Fibroblast of lung (primary cell): ENCODE data around the gene ZBP1. TPM values are rescaled to one million over a fixed set of nuclear protein-coding genes. Genes with fewer than 3 reads are reported as not detected.

Source experiments
- DNase-seq, 2 donors: peaks; one replicate each; pipeline versions ENCODE4 v3.0.0 to v3.0.0-alpha.2; 2010; ENCODE audit warnings: low read depth in 2 of 2
- H2AFZ ChIP-seq: 2 replicates; pipeline ENCODE4 v1.5.1; 2012; ENCODE audit warnings: low read length, control low read depth, inconsistent platforms
- H3K27ac ChIP-seq: 2 replicates; pipeline ENCODE4 v1.5.1; 2011; ENCODE audit warnings: low read length, control low read depth; ENCODE audit not compliant: insufficient read depth
- H3K27me3 ChIP-seq: 2 replicates; pipeline ENCODE4 v1.5.1; 2011; ENCODE audit warnings: mild to moderate bottlenecking, low read length; ENCODE audit not compliant: control insufficient read depth, insufficient read depth
- H3K36me3 ChIP-seq: 2 replicates; pipeline ENCODE4 v1.5.1; 2011; ENCODE audit warnings: low read length; ENCODE audit not compliant: control insufficient read depth, insufficient read depth
- H3K4me1 ChIP-seq: 2 replicates; pipeline ENCODE4 v1.5.1; 2011; ENCODE audit warnings: low read length; ENCODE audit not compliant: control insufficient read depth, insufficient read depth; ENCODE audit errors: extremely low read depth
- H3K4me2 ChIP-seq: 2 replicates; pipeline ENCODE4 v1.5.1; 2011; ENCODE audit warnings: low read length, control low read depth; ENCODE audit not compliant: insufficient read depth; ENCODE audit errors: extremely low read depth
- H3K4me3 ChIP-seq, 4 experiments: fragments of 200-600 bp in 1 of 4; sonication (generic) in 1 of 4; replicated peaks in 1 of 4; 2 replicates each; pipeline ENCODE4 v1.5.1; 2011 to 2016; ENCODE audit warnings: low read length in 4 of 4, low read depth in 3 of 4, mild to moderate bottlenecking in 3 of 4, control low read depth in 2 of 4, inconsistent platforms in 1 of 4, mixed read lengths in 1 of 4; ENCODE audit not compliant: insufficient read depth in 1 of 4; ENCODE audit errors: control extremely low read depth in 1 of 4
- H3K79me2 ChIP-seq: 2 replicates; pipeline ENCODE4 v1.5.1; 2012; ENCODE audit warnings: mild to moderate bottlenecking, low read length, inconsistent platforms; ENCODE audit not compliant: control insufficient read depth, insufficient read depth
- H3K9ac ChIP-seq: 2 replicates; pipeline ENCODE4 v1.5.1; 2011; ENCODE audit warnings: mild to moderate bottlenecking, low read length, control low read depth; ENCODE audit not compliant: insufficient read depth
- H3K9me3 ChIP-seq: 2 replicates; pipeline ENCODE4 v1.5.1; 2012; ENCODE audit warnings: low read depth, low read length; ENCODE audit not compliant: control insufficient read depth, insufficient read depth
- H4K20me1 ChIP-seq: 2 replicates; pipeline ENCODE4 v1.5.1; 2011; ENCODE audit warnings: low read length; ENCODE audit not compliant: control insufficient read depth, insufficient read depth; ENCODE audit errors: extremely low read depth
- EZH2 ChIP-seq: IDR thresholded peaks from 2 replicates; pipeline ENCODE4 v1.5.1; 2012; ENCODE audit warnings: low read length, control low read depth, mild to moderate bottlenecking; ENCODE audit errors: missing control alignments
- polyA plus RNA-seq, 2 donors: library from polyadenylated mRNA; depleted of rRNA in 1 of 2; stranded (reverse) in 1 of 2; unstranded in 1 of 2; fragments of >200 nt; gene quantifications; 2 replicates each; pipeline ENCODE4 v1.2.1, GENCODE V29; 2011 to 2012; ENCODE audit warnings: missing spikeins in 1 of 2
- total RNA-seq: library from RNA; depleted of rRNA; stranded (reverse); fragments of >200 nt; gene quantifications from 2 replicates; pipeline ENCODE4 v1.2.1, GENCODE V29; 2014
- TF ChIP-seq, protein P1 (sequence below), 2 donors: IDR thresholded peaks in 1 of 2; conservative IDR thresholded peaks in 1 of 2; 1 replicate in 1 of 2; 2 replicates in 1 of 2; pipeline ENCODE4 v1.5.1; 2011 to 2012; ENCODE audit warnings: low read length in 2 of 2, control low read depth in 1 of 2, inconsistent platforms in 1 of 2, low read depth in 1 of 2, mild to moderate bottlenecking in 1 of 2

Gene ZBP1
- total and polyA plus RNA-seq, 2 donors (not counting 1 experiment from before 2014, with no cell fraction given): not detected

- TF ChIP-seq, protein P1, sequence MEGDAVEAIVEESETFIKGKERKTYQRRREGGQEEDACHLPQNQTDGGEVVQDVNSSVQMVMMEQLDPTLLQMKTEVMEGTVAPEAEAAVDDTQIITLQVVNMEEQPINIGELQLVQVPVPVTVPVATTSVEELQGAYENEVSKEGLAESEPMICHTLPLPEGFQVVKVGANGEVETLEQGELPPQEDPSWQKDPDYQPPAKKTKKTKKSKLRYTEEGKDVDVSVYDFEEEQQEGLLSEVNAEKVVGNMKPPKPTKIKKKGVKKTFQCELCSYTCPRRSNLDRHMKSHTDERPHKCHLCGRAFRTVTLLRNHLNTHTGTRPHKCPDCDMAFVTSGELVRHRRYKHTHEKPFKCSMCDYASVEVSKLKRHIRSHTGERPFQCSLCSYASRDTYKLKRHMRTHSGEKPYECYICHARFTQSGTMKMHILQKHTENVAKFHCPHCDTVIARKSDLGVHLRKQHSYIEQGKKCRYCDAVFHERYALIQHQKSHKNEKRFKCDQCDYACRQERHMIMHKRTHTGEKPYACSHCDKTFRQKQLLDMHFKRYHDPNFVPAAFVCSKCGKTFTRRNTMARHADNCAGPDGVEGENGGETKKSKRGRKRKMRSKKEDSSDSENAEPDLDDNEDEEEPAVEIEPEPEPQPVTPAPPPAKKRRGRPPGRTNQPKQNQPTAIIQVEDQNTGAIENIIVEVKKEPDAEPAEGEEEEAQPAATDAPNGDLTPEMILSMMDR (conservative IDR thresholded peaks at IDR 0.05 in 1 of 2, IDR thresholded peaks at IDR 0.05 in 1 of 2; ENCODE audit: low read depth in 1 of 2, low read length in 2 of 2): no peak
- TF ChIP-seq EZH2: no peak
- no peaks in the 10 kb centered on the region for H3K27me3 ChIP-seq
- H3K4me1 ChIP-seq: no peaks in the 10 kb centered on the region
- no peaks in the 10 kb centered on the region for H3K9me3 ChIP-seq
- H3K79me2 ChIP-seq: no peaks in the 10 kb centered on the region
- no peak for DNase-seq
- no peak overlapping the region for H3K27ac ChIP-seq
- no peak overlapping the region for H3K9ac ChIP-seq
- no peaks in the 10 kb centered on the region for H4K20me1 ChIP-seq
- no peak overlapping the region for H2AFZ ChIP-seq
- no peak overlapping the region for H3K4me2 ChIP-seq
- H3K36me3 ChIP-seq: no peaks in the 10 kb centered on the region
- no peak overlapping the region for H3K4me3 ChIP-seq
These were observed 33.8 kb downstream of the ZBP1 start for GRCh38 chr20:57586370-57586793.

DNA sequence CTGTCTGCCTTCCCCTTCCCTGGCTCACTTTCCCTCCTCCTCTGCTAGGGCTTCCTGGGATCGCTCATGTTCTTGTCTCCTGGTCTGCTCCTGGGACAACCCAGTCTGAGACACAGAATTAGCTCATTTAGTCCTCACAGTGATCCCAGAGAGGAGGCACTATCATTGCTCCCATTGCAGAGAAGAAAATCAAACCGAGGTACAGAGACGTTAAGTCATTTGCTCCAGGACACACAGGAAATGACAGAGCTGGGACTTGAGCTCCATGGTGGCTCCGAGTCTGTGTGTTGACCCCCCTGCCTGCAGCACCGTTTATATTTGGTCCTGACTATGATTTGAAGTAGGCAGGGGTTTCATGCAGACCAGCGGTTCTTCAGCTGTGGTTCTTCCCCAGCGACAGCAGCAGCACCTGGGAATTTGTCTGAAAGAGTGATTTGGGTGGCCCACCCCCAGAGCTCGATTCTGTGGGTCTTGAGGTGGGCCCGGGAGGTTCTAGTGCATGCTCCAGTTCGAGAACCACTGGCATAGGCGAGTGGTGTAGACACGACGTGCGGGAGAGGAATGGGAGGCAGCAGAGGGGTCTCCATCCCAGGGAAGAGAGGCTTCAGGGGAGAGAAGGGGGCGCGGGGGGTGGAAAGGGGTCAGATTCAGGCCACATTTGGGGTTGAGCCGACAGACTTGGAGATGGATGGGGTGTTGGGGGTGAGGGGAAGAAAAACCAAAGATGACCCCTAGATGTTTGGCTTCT lies 34.6 kb downstream of the ZBP1 start:
- Histone ChIP-seq H3K9ac (no peak overlapping the region), H3K9me3 (no peaks in the 10 kb centered on the region), H3K27me3 (no peaks in the 10 kb centered on the region), H3K36me3 (no peaks in the 10 kb centered on the region), H3K4me3 (no peak overlapping the region), H3K4me1 (no peaks in the 10 kb centered on the region), H2AFZ (no peak overlapping the region), H3K27ac (no peak overlapping the region), H3K79me2 (no peaks in the 10 kb centered on the region), H3K4me2 (no peak overlapping the region), H4K20me1 (no peaks in the 10 kb centered on the region)
- TF ChIP-seq, protein P1 (conservative IDR thresholded peaks at IDR 0.05 in 1 of 2, IDR thresholded peaks at IDR 0.05 in 1 of 2; ENCODE audit: low read depth in 1 of 2, low read length in 2 of 2): no peak
- TF ChIP-seq EZH2: no peak
- DNase-seq: no peak

- TF ChIP-seq, protein P1 (conservative IDR thresholded peaks at IDR 0.05 in 1 of 2, IDR thresholded peaks at IDR 0.05 in 1 of 2; ENCODE audit: low read depth in 1 of 2, low read length in 2 of 2): no peak
- no peak for TF ChIP-seq EZH2
- H3K4me1 ChIP-seq: no peaks in the 10 kb centered on the region
- H3K9ac ChIP-seq: no peak overlapping the region
- H3K9me3 ChIP-seq: no peaks in the 10 kb centered on the region
- no peak for DNase-seq
- no peak overlapping the region for H3K4me2 ChIP-seq
- no peaks in the 10 kb centered on the region for H3K79me2 ChIP-seq
- no peaks in the 10 kb centered on the region for H3K27me3 ChIP-seq
- no peaks in the 10 kb centered on the region for H4K20me1 ChIP-seq
- H3K4me3 ChIP-seq: no peak overlapping the region
- no peak overlapping the region for H2AFZ ChIP-seq
- no peaks in the 10 kb centered on the region for H3K36me3 ChIP-seq
- no peak overlapping the region for H3K27ac ChIP-seq
These were observed 35.3 kb downstream of the ZBP1 start for GRCh38 chr20:57584768-57585461.
